OCI-M2 (cell line): Measurements from ENCODE around the gene RALGAPA1.
"Not testable (repeated sequence)": the region's sequence is repeated elsewhere in the genome, so short reads cannot be mapped to it uniquely, and the experiment has no call there.

ENCODE experiments used
- DNase-seq: peaks from one replicate; lab custom pipeline; 2025; ENCODE audit not compliant: unreplicated experiment; lab: John Stamatoyannopoulos, UW

The RALGAPA1 gene

DNA sequence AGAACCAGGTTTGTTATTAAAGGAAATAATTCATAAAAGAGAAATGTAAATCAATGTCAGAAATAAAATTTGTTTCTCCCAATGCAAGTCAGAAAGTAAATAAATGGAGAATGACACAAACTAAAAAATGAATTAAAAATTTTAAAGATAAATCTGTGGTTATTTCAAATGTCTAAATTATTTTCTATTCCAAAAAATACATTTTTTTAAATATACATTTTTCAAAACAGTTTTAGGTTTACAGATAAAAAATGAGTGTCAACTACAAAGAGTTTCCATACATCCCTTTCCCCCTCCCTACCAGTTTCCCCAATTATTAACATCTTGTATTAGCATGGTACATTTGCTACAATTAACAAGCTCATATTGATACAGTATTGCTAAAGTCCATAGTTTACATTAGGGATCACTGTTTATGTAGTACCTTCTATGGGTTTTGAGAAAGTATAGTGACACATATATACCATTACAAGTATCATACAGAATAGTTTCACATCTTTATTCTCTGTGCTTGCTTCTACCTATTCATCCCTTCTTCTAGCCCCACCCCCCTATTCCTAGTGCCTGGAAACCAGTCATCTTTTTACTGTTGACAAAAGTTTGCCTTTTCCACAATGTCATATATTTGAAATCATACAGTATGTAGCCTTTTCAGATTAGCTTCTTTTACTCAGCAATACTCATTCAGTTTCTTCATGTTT, 104.2 kb downstream of the RALGAPA1 start:
- DNase-seq, result no peak

DNA sequence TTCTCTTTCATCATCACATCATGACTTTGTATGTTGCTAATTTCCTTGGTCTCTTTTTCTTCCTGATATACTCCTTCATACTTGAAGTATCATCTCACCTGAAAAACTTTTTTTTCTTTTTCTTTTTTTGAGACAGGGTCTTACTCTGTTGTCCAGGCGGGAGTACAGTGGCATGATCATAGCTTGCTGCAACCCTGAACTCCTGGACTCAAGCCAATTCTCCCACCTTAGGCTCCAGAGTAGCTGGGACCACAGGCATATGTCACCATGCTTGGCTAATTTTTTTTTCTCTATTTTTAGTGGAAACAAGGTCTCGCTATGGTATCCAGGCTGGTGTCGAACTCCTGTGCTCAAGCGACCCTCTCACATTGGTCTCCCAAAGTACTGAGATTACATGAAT, 107.6 kb downstream of the RALGAPA1 start:
- no peak for DNase-seq

DNA sequence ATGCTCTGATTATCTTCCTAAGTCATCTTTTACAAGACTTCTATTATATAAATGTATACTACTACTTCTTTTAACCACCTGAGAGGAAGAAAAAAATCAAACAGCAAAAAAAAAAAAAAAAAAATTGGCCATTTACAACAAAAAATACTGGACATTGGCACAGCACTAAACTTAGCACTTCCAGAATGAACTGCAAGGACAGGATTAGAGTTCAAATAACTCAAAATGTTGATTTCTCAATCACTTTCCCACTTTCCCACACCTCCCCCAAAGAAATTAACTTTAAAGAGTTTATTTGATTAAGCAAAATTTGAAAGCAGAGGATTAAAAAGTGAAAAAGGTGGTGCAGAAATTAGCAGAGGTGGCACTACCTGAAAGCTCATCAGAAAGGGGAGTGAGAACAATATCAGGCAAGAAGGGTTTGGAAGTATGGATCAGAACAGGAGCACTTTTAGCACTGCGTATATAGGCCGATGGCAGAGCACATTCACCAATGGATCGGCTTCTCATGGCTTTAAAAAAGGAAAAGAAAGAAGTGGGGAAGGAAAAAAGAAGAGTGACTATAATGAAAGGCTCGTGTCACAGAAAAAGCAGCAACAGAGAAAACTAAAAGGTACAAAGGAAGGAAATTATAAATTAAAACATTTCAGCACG, 109.2 kb downstream of the RALGAPA1 start:
- no peak for DNase-seq

DNA sequence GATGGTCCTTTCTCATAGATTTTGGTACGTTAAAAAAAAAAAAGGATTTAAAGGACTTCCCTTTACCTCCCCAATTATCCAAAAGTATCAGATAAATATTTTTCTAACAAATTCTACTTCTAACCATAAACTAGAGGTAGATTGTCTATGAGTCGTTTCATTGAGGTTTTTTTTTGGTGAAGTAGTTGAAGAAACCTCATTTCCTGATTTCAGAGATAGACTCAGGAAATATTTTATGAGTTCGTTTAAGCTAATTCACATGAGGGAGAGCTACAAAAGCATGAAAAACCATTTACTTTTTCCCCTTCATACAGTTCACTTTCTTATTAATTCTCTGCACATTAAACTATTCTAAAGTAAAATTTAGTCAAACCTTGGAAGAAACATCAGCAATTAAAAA, 112.5 kb downstream of the RALGAPA1 start:
- DNase-seq, result no peak

DNA sequence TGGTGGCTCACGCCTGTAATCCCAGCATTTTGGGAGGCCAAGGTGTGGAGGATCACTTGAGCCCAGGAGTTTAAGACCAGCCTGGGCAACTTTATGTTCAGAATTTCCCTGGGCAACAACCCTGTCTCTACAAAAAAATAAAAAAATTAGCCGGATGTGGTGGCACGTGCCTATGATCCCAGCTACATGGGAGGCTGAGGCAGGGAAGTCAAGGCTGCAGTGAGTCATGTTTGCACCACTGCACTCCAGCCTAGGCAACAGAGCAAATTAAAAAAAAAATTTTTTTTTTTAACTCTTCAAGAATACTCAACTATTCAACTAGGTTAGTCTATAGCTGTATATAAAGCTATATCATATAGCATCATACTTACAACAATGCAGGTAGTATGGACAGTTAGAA, 113.0 kb downstream of the RALGAPA1 start:
- DNase-seq, result no peak

DNA sequence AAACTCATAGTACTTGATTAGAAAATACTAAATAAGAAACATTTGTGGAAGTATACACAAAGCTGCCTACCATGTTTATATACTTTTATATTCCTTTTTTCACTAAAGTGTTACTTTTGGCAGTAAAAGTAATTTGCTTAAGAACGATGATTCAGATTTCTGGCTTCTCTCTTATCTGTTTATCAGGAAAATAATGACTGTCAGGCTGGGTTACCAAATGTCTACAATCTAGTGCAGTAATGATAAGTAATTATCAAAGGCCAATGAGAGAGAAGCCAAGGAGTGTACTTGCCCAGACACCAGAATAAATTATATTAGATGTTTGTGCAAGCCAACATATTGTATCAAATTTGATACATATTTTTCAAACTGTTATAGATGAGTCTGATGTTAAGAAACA, 113.4 kb downstream of the RALGAPA1 start:
- DNase-seq, result no peak

DNA sequence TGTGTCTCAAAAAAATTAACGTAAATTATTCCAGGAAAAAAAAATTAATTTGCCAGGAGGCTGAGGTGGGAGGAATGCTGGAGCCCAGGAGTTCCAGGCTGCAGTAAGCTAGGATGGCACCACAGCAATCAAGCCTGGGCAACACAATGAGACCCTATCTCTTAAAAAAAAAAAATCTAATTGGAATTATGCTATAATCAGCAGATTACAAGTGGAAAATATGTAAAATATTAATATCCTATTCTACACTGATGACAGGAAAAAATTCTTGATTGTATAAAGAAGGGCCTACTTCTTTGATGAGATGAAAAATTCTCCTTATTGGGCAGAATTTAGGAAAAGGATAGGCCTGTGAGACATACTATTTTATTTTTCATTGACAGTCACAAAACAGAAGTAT, 114.0 kb downstream of the RALGAPA1 start:
- no peak for DNase-seq

DNA sequence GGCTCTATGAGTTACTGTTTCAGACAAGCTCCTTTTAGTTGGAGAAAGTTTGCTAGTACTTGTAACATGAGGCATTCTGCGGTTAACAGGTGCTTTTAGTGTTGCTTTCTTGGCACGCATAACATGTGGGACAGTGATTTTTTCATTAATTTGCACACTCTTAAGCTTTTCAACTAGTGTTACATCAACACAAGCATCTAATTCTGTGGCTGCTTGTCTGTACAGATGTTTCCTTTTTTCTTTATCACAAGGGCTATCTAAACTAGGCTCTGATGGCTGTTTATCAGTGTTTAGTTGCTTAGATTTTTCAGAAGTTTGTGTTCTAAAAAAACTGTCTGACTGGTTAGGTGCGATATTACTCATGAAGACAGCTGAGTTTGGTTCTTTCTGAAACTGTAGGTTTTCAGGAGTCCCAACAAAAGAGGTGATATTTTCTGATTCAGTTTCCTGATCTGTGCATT, 120.1 kb downstream of the RALGAPA1 start:
- no peak for DNase-seq

DNA sequence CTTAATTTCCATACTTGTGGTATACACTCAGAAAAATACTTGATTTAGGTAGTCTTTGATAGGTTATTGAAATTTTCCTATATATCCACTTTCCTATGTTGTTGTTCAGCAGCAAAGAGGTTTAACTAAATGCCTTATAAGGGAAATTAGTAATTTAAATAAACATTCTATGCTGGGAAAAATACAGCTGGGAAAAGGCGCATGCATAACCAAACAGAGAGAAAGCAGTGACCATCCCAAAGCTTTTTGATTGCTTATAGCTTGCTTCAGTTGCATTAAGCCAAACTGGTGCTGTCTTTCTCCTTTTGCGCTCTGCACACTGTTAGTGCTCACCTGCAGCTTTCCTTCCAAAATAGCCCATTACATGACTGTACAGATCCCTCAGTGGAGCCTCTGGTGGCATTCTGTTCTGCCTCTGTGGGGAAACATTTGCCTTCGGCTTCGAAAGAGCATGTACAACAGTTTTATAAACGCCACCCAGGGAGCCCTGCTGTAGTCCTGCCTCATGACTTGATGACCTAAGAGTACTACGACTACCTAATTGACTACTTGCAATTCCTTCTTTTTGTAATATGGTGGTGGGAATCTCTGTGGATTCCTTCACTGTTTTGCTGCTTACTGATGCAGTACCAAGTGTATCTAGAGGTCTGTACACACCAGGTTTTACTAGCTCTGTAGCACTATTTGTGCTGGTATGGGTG, 120.8 kb downstream of the RALGAPA1 start:
- DNase-seq, result no peak

DNA sequence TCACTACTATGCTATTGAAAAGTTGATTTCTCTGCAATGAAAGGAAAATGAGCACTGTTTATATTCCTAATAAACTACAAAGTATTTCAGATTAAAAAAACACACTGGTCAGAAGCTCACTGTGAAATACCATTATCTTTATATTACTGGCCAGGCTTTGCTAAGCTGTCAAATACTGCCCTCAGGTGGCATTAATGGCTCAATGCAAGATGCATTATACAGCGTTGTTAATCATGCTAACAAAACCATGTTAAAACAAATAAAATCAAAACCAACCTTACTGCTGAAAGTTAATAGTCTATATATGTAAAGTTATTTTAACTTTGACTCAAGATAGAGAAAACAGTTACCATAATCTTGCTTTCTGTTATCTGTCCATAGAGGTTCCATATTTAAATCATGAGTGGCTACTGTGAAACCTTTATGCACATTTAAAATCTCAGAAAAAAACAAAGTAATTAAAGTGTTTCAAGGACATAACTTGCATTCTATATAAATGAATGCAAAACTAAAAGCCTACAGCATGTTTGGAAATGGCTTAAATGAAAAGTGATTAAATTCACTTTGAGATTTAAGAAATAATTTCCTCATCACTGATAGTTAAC, 121.7 kb downstream of the RALGAPA1 start:
- DNase-seq, result peak; percentile 26

DNA sequence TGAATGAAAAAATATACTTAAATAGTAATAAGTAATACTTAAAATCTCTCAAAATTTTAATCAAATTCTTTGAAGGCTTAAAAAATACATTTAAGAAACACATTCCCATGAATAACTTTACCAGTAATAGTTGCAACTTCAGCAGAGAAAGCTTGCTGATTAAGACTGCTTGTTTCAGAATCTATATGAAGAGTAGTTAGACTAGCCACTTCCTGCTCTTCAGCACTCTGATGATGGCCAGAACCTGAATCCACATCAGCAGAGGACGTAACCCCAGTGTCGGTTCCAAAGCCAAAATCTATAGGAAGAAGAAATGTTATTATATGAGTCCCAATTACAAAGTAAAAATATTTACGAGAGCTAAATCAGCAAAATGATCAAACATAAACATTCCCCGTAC, 125.4 kb downstream of the RALGAPA1 start:
- DNase-seq, result not testable (repeated sequence)

DNA sequence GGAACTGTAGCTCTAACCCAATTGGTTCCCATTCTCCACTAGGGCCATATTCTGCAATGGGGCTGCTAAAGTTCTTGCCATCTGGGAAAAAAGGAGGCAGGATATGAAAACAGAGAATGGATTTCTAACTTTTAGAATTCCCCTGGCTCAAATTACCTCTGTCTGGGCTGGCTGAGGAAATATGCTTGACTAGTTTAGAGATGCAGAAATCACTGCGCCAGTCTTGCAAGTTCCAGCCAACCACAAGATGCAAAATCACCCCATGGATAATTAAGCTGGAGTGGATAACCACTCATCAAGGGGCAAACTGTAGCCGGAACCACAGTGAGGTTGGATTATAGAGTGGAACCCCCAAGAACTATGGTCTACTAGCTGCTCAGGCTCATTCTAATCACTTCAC, 126.3 kb downstream of the RALGAPA1 start:
- no peak for DNase-seq

DNA sequence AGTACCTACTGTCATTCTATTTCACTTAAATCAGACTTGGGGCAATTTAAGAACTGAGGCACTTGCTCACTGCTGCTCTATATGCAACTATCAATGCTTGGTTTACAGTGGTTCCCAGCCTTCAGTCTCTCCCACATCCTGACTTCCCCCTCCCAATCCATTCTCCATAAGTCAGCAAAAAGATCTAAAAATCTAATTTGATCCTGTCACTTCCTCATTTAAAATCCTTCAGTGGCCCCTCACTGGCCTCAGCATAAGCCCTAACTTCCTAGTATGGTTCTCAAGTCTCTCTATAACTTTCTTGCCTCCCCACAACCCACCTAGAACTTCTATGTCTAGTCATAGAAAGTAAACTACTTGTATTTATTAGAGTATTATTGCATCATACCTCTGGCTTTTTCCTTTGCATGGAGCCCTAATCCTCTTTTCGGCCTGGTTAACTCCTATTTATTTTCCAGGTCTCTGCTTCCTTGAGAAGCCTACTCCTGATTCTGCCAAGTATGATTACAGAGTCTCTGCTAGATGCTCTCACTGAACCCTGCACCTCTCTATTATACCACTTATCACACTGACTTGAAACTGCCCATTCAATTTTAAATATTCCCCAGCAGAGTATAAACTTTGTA, 130.6 kb downstream of the RALGAPA1 start:
- DNase-seq, result no peak

DNA sequence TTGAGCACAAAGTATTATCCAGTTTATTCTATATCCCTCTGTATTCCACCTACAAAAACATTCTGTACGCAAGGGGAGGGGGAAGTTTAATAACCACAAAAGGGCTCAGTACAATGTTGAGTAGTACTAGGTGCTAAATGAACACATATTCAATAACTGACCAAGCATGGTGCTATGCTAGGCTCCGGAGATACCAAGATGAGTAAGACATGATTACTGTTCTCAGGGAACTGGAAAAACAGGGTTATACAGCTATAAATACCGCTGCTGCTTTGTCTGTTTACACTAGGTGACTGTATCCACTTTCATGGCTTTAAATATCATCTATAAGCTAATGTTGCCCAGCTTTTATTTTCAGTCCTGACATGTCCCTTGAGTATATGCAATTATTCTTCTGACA, 139.3 kb downstream of the RALGAPA1 start:
- DNase-seq, result no peak

DNA sequence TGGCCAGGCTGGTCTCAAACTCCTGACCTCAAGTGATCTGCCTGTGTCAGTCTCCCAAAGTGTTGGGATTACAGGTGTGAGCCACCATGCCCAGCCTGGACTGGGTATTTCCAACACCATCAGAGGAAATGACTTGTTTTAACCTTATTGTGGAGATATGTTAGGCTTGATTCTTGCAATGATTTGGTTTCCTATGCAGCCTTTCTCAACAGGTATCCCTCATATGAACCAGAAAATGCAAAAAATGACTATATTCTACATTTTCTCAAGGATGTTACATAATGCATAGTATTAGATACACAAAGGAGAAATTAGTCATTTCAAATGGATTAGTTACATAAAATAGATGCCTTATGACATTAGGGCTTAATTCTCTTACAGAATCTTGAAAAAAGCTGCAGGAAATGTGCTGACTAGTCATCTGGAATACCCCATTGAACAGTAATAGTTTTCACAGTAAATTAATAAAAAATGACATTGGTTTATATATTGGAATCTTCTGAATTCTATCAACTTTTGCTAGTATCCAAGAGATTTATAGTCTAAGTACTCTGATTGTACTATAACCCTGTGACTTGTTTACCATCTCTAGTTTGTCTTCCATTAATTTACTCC, 142.6 kb downstream of the RALGAPA1 start:
- DNase-seq, result no peak

DNA sequence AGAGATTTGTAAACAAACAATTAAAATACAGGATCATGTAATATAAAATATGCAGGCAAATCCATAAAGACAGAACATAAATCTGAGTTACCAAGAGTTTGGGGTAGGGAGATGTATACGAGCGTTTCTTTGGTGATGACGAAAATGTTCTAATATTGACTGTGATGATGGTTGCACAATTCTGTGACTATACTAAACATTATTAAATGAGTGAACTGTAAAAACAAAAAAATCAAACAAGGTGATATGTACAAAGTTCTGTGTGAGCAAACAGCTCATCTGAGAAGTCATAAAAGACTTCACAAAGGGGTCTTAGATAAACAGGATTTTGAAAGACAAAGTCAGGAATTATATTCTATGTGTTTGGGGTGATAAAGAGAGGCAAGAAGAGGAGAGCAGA, 147.2 kb downstream of the RALGAPA1 start:
- no peak for DNase-seq

DNA sequence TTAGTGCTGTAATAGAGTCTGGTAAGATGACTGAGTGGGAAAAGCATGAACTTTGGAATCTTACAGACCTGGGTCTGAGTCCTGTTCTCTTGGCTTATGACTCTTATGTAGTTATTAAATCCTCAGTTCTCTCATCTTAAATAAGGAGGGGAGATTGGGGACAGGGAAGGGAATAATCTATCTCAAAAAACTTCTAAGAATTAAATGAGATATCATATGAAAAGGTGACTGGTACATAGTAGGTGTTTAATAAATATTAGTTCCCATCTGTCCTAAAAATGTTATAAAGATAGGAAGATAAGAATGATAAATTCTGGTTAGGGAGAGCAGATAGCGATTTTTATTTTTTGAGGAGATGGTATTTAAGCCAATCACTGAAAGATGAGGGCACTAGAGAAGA, 156.1 kb downstream of the RALGAPA1 start:
- DNase-seq, result no peak

DNA sequence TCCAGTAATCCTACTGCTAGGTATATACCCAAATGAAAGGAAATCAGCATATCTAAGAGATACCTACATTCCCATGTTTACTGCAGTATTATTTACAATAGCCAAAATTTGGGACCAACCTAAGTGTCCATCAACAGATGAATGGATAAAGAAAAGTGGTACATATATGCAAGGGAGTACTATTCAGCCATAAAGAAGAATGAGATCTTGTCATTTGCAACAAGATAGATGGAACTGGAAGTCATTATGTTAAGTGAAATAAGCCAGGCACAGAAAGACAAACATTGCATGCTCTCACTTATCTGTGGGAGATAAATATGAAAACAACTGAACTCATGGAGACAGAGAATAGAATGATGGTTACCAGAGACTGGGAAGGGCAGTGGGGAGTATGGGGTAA, 165.6 kb downstream of the RALGAPA1 start:
- DNase-seq, result no peak

DNA sequence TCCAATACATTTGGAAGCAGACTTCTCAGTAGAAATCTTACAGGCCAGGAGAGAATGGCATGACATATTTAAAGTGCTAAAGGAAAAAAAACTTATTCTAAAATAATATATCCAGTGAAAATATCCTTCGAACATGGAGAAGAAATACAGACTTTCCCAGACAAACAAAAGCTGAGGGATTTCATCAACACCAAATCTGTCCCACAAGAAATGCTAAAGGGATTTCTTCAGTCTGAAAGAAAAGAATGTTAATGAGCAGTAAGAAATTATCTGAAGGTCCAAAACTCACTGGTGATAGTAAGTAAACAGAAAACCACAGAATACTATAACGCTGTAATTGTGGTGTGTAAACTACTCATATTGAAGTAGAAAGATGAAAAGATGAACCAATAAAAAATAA, 171.2 kb downstream of the RALGAPA1 start:
- DNase-seq, result no peak

DNA sequence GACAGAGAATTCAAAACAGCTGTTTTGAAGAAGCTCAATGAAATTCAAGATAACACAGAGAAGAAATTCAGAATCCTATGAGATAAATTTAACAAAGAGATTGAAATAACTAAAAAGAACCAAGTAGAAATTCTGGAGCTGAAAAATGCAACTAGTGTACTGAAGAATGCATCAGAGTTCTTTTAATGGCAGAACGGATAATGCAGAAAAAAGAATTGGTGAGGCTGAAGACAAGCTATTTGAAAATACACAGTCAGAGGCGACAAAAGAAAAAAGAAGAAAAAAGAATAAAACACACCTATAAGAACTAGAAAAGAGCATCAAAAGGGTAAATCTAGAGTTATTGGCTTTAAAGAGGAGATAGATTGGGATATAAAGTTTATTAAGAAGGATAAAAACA, 171.8 kb downstream of the RALGAPA1 start:
- DNase-seq, result no peak

DNA sequence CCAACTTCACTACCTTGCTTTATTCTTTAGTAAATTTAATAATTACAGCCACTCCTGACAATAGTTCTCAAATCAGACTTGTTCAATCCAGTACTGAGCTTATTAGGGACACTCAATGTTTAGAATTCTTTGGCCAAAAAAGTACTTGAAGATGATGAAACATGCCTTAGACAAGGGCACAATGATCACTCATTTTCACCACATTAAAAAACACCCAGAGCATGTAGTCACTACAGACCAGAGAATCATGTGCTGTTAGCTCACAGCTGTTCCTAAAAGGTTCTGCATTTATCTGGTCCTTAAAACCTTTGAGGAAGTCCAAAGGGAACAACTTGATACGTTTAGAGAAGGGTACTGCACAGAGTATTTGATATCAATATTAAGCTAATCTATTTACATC, 176.4 kb downstream of the RALGAPA1 start:
- no peak for DNase-seq
